Suppressor macrophage treated with lipopolysaccharide for 4 hours (primary cell): ENCODE measurements around the gene GPR45.
"Not testable (repeated sequence)": the region's sequence is repeated elsewhere in the genome, so short reads cannot be mapped to it uniquely, and the experiment has no call there.

ENCODE experiments used
- DNase-seq: peaks from one replicate; pipeline ENCODE4 v3.0.0-alpha.2; 2020

GPR45 gene

GRCh38 chr2:105241443-105241842 is at the start of gene GPR45:
Gene GPR45, plus strand, starts transcription at chr2:105241743. Its CDS starts 116 bp downstream, at chr2:105241859.
- no peak for DNase-seq

- no peak for DNase-seq
Measured at GRCh38 chr2:105194022-105194675, 47.4 kb upstream of the GPR45 start.

- no peak for DNase-seq
Measured at GRCh38 chr2:105196651-105197050, 44.9 kb upstream of the GPR45 start.

- DNase-seq: no peak
Measured at GRCh38 chr2:105215586-105216192, 25.9 kb upstream of the GPR45 start.

GRCh38 chr2:105220604-105221003 is 20.9 kb upstream of the GPR45 start:
- no peak for DNase-seq

- DNase-seq: no peak
Measured at GRCh38 chr2:105224444-105224843, 17.1 kb upstream of the GPR45 start.

- no peak for DNase-seq
Measured at GRCh38 chr2:105231232-105231619, 10.3 kb upstream of the GPR45 start.

- peak; percentile 84 for DNase-seq
Measured at GRCh38 chr2:105235388-105236059, 6.0 kb upstream of the GPR45 start.

- no peak for DNase-seq
Measured at GRCh38 chr2:105236060-105236424, 5.5 kb upstream of the GPR45 start.

GRCh38 chr2:105237045-105237765 is 4.3 kb upstream of the GPR45 start:
- no peak for DNase-seq

- DNase-seq: no peak
Measured at GRCh38 chr2:105238664-105239240, 2.8 kb upstream of the GPR45 start.

- DNase-seq: no peak
Measured at GRCh38 chr2:105239924-105240323, 1.6 kb upstream of the GPR45 start.

- no peak for DNase-seq
Measured at GRCh38 chr2:105242286-105242993, 897 bp downstream of the GPR45 start.

GRCh38 chr2:105243961-105244360 is 2.4 kb downstream of the GPR45 start:
- DNase-seq: no peak

GRCh38 chr2:105244451-105244850 is 2.9 kb downstream of the GPR45 start:
- DNase-seq: no peak

- no peak for DNase-seq
Measured at GRCh38 chr2:105248316-105249070, 7.0 kb downstream of the GPR45 start.

GRCh38 chr2:105249181-105249580 is 7.6 kb downstream of the GPR45 start:
- DNase-seq: no peak

GRCh38 chr2:105249891-105250290 is 8.3 kb downstream of the GPR45 start:
- DNase-seq: no peak

GRCh38 chr2:105251016-105251648 is 9.6 kb downstream of the GPR45 start:
- not testable (repeated sequence) for DNase-seq

- DNase-seq: no peak
Measured at GRCh38 chr2:105252271-105252670, 10.7 kb downstream of the GPR45 start.

GRCh38 chr2:105254531-105255210 is 13.1 kb downstream of the GPR45 start:
- peak; percentile 7 for DNase-seq
